NT2/D1 (cell line): ENCODE data around the gene CRACR2A.

Source experiments
- SUZ12 ChIP-seq: IDR thresholded peaks from 2 replicates; pipeline ENCODE4 v1.6.1; 2011; ENCODE audit not compliant: insufficient read length, insufficient read depth; ENCODE audit errors: extremely low read depth
- YY1 ChIP-seq: IDR thresholded peaks from 2 replicates; pipeline ENCODE4 v1.6.1; 2011; ENCODE audit not compliant: insufficient read length, insufficient read depth
- ZNF274 ChIP-seq: IDR thresholded peaks from 2 replicates; pipeline ENCODE4 v1.6.1; 2011; ENCODE audit warnings: mild to moderate bottlenecking, low read depth, low read length

- no peak for TF ChIP-seq YY1
- no peak for TF ChIP-seq ZNF274
- no peak for TF ChIP-seq SUZ12
These were observed 24.9 kb downstream of the CRACR2A start for GRCh38 chr12:3727877-3728632.
